Mucosa of descending colon (tissue), 3 donors: ENCODE measurements around the gene IFT27. TPM values are rescaled to one million over a fixed set of nuclear protein-coding genes. Genes with fewer than 3 reads are reported as not detected.
A peak's percentile ranks its signal among the peaks of the same experiment; 100 is the strongest.

ENCODE experiments used
- ATAC-seq: fragments of 200-7000 bp; cut with Tn5 transposase; one replicate; pipeline ENCODE4 v1.9.1; 2020; ENCODE audit warnings: mild to moderate bottlenecking, moderate library complexity
- DNase-seq, 3 donors: peaks; one replicate each; pipeline ENCODE4 v3.0.0-alpha.2; 2020
- H3K36me3 ChIP-seq: fragments of 200-600 bp; one replicate; pipeline ENCODE4 v1.8.0; 2021; ENCODE audit warnings: low read depth, mild to moderate bottlenecking
- H3K4me1 ChIP-seq: fragments of 200-600 bp; one replicate; pipeline ENCODE4 v1.8.0; 2021; ENCODE audit warnings: low read depth, mild to moderate bottlenecking
- H3K4me3 ChIP-seq: fragments of 200-600 bp; one replicate; pipeline ENCODE4 v1.8.0; 2021; ENCODE audit warnings: mild to moderate bottlenecking
- H3K9me3 ChIP-seq: fragments of 200-600 bp; one replicate; pipeline ENCODE4 v1.8.0; 2021; ENCODE audit warnings: mild to moderate bottlenecking
- intact Hi-C, 2 donors: fragments of 100-400 bp; cut with DNase I in 1 of 2; cut with micrococcal nuclease in 1 of 2; formaldehyde crosslinking; loops; one replicate each; pipeline versions ENCODE4 v1.11.0 to v1.11.1; 2022; cut with DNase I, micrococcal nuclease
- long read RNA-seq, 2 donors: library from polyadenylated mRNA; unstranded; transcript quantifications; one replicate each; pipeline ENCODE4 v2.0.0, GENCODE V29; 2019 to 2021
- total RNA-seq, 3 donors: library from RNA; stranded (reverse); fragmentation: NEBNext Ultra II Directional in 2 of 3; extraction: Animal tissue kit (Norgen Biotek cat#: 25700) in 2 of 3; gene quantifications; one replicate each; pipeline versions ENCODE4 v1.2.1 to v1.2.4, GENCODE V29; 2021 to 2023
- TF ChIP-seq, protein P1 (sequence below): fragments of 200-600 bp; IDR thresholded peaks from one replicate; pipeline ENCODE4 v1.8.0; 2022; ENCODE audit warnings: antibody characterized with exemption, mild to moderate bottlenecking
- donor health status: DM: no; HTN: no; CAD: no; lungs with moderate emphysema.
- donor health status: DM: no; HTN: no; CAD: no.
- donor health status: DM: no; HTN: yes; CAD: no.

IFT27 gene, protein sequence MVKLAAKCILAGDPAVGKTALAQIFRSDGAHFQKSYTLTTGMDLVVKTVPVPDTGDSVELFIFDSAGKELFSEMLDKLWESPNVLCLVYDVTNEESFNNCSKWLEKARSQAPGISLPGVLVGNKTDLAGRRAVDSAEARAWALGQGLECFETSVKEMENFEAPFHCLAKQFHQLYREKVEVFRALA
- 10 to 100 TPM; 29.0 to 37.2 (median 29.7) TPM for total RNA-seq
- long read RNA-seq, donor 1, transcript IFT27-205 (7 exons, 1,095 nt), result major isoform, 25 of 35 reads
- long read RNA-seq, donor 1, partial matches to known transcripts, result 3 of 35 reads
- long read RNA-seq, donor 1, other reads (novel, unspliced or antisense), result 7 of 35 reads
- long read RNA-seq, donor 2, transcript IFT27-205 (7 exons, 1,095 nt), result major isoform, 15 of 22 reads
- long read RNA-seq, donor 2, partial matches to known transcripts, result 1 of 22 reads
- long read RNA-seq, donor 2, other reads (novel, unspliced or antisense), result 5 of 22 reads

DNA sequence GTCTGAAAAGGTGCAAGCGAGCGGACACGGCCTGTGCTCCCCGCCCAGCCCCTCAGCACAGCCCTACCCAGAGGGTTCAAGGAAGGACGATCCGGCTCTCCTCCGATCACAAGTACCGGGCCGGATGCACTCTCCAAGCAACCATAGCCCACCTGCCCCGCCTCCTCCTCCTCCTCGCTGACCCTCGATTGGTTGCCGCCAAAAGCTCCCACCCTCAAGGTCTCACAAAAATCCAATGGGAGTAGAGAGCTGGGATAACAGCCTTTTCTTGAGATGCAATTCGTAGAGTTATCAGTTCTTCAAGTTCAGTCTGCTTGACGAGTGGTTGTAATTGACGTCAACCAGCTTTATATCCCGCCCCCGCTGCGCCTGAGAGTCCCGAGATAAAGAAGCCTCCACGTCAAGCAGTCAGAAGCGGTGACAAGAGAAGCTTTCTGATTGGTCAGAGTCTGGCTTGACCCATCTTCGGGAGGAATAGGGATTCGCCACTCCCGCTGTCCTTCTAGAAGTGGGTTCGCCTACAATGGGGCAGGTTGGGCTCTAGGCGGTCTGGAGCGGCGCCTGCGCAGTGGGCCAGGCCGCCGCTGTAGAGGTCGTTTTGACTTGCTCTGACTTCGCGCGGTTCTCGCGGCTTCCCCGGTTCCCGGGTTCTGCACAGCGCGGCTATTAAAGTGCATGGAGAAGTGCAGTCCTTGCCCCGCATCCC is at the start of gene IFT27:
TSS of gene IFT27 (minus strand) at position 156 of the 706 bp plus-strand sequence. CDS start 412 bp downstream, outside the sequence.
- ATAC-seq, result peak; percentile 96
- Histone ChIP-seq H3K4me3 (peak within 1 kb of the TSS; percentile 94), H3K4me1 (peaks cover 12% of the 10 kb centered on the region), H3K9me3 (no peaks in the 10 kb centered on the region), H3K36me3 (no peaks in the 10 kb centered on the region)
- peak; percentile 94 to 99 (median 97) for DNase-seq
- intact Hi-C loops, result loop anchor here in 1 of 2 donors (10.0 kb wide), 1 partner anchor 231 kb away; no protein-coding TSS in a partner anchor
- TF ChIP-seq, protein P1, sequence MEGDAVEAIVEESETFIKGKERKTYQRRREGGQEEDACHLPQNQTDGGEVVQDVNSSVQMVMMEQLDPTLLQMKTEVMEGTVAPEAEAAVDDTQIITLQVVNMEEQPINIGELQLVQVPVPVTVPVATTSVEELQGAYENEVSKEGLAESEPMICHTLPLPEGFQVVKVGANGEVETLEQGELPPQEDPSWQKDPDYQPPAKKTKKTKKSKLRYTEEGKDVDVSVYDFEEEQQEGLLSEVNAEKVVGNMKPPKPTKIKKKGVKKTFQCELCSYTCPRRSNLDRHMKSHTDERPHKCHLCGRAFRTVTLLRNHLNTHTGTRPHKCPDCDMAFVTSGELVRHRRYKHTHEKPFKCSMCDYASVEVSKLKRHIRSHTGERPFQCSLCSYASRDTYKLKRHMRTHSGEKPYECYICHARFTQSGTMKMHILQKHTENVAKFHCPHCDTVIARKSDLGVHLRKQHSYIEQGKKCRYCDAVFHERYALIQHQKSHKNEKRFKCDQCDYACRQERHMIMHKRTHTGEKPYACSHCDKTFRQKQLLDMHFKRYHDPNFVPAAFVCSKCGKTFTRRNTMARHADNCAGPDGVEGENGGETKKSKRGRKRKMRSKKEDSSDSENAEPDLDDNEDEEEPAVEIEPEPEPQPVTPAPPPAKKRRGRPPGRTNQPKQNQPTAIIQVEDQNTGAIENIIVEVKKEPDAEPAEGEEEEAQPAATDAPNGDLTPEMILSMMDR, result no peak

DNA sequence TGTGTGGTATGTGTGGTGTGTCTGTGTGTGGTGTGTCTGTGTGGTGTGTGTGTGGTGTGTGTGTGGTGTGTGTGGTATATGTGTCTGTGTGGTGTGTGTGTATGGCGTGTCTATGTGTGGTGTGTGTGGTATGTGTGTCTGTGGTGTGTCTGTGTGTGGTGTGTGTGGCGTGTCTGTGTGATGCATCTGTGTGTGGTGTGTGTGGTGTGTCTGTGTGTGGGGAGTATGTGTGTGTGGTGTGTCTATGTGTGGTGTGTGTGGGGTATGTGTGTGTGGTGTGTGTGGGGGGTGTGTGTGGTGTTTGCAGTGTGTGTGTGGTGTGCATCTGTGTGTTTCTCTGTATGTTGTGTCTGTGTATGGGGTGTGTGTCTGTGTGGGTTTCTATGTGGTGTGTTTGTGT is 48.7 kb upstream of the IFT27 start:
- Histone ChIP-seq H3K9me3 (no peaks in the 10 kb centered on the region), H3K4me1 (no peaks in the 10 kb centered on the region), H3K4me3 (no peak overlapping the region), H3K36me3 (no peaks in the 10 kb centered on the region)
- intact Hi-C loops, result no loop called here
- ATAC-seq (no peak), DNase-seq (no peak)
- TF ChIP-seq, protein P1, result no peak

DNA sequence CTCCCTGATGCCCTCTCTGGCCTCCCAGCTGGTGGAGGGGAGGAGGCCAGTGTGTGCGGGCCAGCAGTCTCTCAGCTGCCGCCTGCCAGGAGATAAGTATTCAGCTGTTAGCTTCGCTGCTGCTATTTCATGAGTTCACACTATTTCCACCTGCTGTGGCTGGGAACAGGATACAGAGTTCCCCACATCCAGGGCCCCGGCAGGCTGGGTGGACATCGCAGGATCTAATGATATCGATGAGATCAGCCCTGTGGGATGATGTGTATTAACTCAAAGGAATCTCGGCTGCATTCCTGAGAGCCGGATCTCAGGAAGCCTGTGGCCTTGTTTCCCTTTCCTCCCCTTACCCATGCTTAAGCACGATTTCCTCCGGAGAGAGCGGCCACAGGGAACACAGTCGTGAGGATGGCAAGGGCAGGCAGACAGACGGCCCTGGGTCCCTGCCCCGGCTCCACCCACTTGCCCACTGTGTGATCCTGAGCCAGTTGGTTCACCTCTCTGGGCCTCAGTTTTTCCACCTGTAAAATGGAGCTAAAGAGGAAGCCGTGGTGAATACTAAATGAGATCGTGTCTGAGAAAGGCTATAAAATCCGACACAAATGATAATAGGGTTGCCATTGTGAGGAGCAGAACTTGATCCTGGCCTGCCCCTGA is 47.4 kb upstream of the IFT27 start:
- Histone ChIP-seq H3K4me3 (no peak overlapping the region), H3K9me3 (no peaks in the 10 kb centered on the region), H3K36me3 (no peaks in the 10 kb centered on the region), H3K4me1 (no peaks in the 10 kb centered on the region)
- DNase-seq (no peak), ATAC-seq (no peak)
- TF ChIP-seq, protein P1, result no peak
- intact Hi-C loops, result no loop called here

DNA sequence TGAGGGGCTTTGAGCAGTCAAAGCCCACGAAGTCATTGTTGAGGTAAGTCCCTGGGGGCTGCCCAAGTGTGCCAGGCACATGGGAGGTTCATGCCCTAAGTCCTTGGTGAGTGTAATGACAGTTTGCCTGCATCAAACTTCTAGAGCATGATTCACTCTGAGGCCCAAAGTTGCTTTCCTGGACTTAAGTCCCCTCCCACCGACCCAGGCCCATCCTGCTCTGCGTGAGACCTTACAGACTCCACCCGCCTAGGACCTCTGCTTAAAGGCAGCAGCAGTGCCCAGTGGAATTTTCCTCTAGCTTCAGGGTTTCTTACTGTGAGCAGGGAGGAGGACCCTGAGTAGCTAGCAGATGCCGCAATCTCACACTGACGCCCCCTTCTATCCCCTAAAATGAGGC is 46.7 kb upstream of the IFT27 start:
- no peak for DNase-seq

DNA sequence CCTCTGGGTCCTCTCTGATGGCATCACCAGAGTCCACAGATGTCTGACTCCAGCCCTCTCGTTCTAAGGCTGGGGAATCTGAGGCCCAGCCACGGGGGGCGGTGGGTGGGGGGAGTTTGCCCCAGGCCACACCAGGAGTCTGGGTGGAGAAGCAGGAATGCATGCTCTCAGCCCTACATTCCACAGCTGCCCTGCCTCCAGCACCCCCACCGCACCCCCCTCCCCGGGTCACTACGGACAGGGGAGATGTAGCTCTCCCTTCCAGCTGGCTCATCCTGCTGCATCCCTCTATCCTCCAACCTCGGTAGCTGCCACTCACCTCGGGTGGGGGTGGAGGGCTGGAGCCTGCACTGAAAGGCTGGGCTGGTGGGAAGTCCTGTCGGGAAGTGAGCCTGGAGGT is 43.2 kb upstream of the IFT27 start:
- intact Hi-C loops, result no loop called here
- ATAC-seq (no peak), DNase-seq (no peak)
- TF ChIP-seq, protein P1, result no peak
- H3K4me1 ChIP-seq, result peaks cover 7% of the 10 kb centered on the region
- H3K9me3 ChIP-seq, result no peaks in the 10 kb centered on the region
- no peaks in the 10 kb centered on the region for H3K36me3 ChIP-seq
- H3K4me3 ChIP-seq, result no peak overlapping the region

More for the DNA sequence above, 46.7 kb upstream of the IFT27 start:
- TF ChIP-seq, protein P1, result no peak
- H3K9me3 ChIP-seq, result no peaks in the 10 kb centered on the region
- H3K36me3 ChIP-seq, result no peaks in the 10 kb centered on the region
- H3K4me1 ChIP-seq, result no peaks in the 10 kb centered on the region
- no peak overlapping the region for H3K4me3 ChIP-seq
- no peak for ATAC-seq
- intact Hi-C loops, result no loop called here
